ENCODE measurements around the gene TEAD2.
"Not testable (repeated sequence)": the region's sequence is repeated elsewhere in the genome, so short reads cannot be mapped to it uniquely, and the experiment has no call there.

DNA sequence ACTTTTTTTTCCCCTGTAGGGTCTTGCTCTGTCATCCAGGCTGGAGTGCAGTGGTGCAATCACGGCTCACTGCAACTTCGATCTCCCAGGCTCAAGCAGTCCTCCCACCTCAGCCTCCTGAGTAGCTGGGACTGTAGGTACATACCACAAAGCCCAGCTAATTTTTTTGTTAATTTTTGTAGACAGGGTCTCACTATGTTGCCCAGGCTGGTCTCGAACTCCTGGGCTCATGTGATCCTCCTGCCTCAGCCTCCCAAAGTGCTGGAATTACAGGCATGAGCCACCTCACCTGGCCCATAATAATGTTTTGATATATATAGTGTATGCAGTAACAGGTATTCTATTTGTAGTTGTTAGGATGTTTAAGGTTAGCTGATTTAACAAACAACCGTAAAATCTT is 31.0 kb downstream of the TEAD2 start:
- not testable (repeated sequence) for TF ChIP-seq TOX (CRISPR knock-in tag; IDR thresholded peaks at IDR 0.05; ENCODE audit: borderline replicate concordance); ZNF8 (CRISPR knock-in tag; IDR thresholded peaks at IDR 0.05); TCF4 (CRISPR knock-in tag; IDR thresholded peaks at IDR 0.05; ENCODE audit: borderline replicate concordance); RARB (CRISPR knock-in tag; IDR thresholded peaks at IDR 0.05); ZC3H10 (CRISPR knock-in tag; IDR thresholded peaks at IDR 0.05); ZFP3 (CRISPR knock-in tag; IDR thresholded peaks at IDR 0.05); ISL1 (CRISPR knock-in tag; IDR thresholded peaks at IDR 0.05); BACH2 (CRISPR knock-in tag; IDR thresholded peaks at IDR 0.05; ENCODE audit: borderline replicate concordance); ESRRG (CRISPR knock-in tag; IDR thresholded peaks at IDR 0.05); PPARA (CRISPR knock-in tag; IDR thresholded peaks at IDR 0.05; ENCODE audit: borderline replicate concordance)
- TF ChIP-seq, protein P1, sequence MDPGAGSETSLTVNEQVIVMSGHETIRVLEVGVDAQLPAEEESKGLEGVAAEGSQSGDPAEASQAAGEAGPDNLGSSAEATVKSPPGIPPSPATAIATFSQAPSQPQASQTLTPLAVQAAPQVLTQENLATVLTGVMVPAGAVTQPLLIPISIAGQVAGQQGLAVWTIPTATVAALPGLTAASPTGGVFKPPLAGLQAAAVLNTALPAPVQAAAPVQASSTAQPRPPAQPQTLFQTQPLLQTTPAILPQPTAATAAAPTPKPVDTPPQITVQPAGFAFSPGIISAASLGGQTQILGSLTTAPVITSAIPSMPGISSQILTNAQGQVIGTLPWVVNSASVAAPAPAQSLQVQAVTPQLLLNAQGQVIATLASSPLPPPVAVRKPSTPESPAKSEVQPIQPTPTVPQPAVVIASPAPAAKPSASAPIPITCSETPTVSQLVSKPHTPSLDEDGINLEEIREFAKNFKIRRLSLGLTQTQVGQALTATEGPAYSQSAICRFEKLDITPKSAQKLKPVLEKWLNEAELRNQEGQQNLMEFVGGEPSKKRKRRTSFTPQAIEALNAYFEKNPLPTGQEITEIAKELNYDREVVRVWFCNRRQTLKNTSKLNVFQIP (CRISPR knock-in tag; IDR thresholded peaks at IDR 0.05; ENCODE audit: borderline replicate concordance, low read depth): not testable (repeated sequence)
- TF ChIP-seq, protein P2, sequence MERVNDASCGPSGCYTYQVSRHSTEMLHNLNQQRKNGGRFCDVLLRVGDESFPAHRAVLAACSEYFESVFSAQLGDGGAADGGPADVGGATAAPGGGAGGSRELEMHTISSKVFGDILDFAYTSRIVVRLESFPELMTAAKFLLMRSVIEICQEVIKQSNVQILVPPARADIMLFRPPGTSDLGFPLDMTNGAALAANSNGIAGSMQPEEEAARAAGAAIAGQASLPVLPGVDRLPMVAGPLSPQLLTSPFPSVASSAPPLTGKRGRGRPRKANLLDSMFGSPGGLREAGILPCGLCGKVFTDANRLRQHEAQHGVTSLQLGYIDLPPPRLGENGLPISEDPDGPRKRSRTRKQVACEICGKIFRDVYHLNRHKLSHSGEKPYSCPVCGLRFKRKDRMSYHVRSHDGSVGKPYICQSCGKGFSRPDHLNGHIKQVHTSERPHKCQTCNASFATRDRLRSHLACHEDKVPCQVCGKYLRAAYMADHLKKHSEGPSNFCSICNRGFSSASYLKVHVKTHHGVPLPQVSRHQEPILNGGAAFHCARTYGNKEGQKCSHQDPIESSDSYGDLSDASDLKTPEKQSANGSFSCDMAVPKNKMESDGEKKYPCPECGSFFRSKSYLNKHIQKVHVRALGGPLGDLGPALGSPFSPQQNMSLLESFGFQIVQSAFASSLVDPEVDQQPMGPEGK (CRISPR knock-in tag; IDR thresholded peaks at IDR 0.05; ENCODE audit: borderline replicate concordance): not testable (repeated sequence)
